Testis (tissue), 3 donors: ENCODE results near the gene DYRK1A. TPM values are rescaled to one million over a fixed set of nuclear protein-coding genes. Genes with fewer than 3 reads are reported as not detected.

Experiments used
- DNase-seq: peaks from one replicate; pipeline ENCODE4 v3.0.0-alpha.2; 2019
- H3K27ac ChIP-seq, 2 donors: fragments of 200-600 bp; sonication (generic); one replicate each; pipeline ENCODE4 v1.5.1; 2019
- H3K27me3 ChIP-seq: fragments of 200-600 bp; sonication (generic); one replicate; pipeline ENCODE4 v1.5.1; 2019
- H3K36me3 ChIP-seq: fragments of 200-600 bp; sonication (generic); one replicate; pipeline ENCODE4 v1.5.1; 2017; ENCODE audit warnings: low read depth; ENCODE audit errors: missing control alignments
- H3K4me1 ChIP-seq: fragments of 200-600 bp; sonication (generic); one replicate; pipeline ENCODE4 v1.5.1; 2019
- H3K4me3 ChIP-seq, 2 donors: fragments of 200-600 bp; sonication (generic); one replicate each; pipeline ENCODE4 v1.5.1; 2017 to 2019
- H3K9me3 ChIP-seq: fragments of 200-600 bp; sonication (generic); one replicate; pipeline ENCODE4 v1.5.1; 2017
- CTCF ChIP-seq, 3 experiments: fragments of 450-650 bp in 2 of 3; fragments of 200-600 bp in 1 of 3; sonication (generic) in 1 of 3; IDR thresholded peaks; one replicate each; pipeline ENCODE4 v1.5.1; 2016 to 2019; ENCODE audit warnings: antibody characterized with exemption in 3 of 3, mild to moderate bottlenecking in 2 of 3, moderate library complexity in 1 of 3
- POLR2A ChIP-seq: fragments of 450-650 bp; IDR thresholded peaks from one replicate; pipeline ENCODE4 v1.6.1; 2017; ENCODE audit warnings: antibody characterized with exemption, mild to moderate bottlenecking, moderate library complexity
- WGBS, 2 donors: methylation state at CpG; one replicate each; pipeline ENCODE4 v1.1.5; 2018; 5-methylcytosine and 5-hydroxymethylcytosine counted together
- intact Hi-C: fragments of 100-400 bp; cut with DNase I; formaldehyde crosslinking; loops from one replicate; pipeline ENCODE4 v1.15.1; 2023; ENCODE audit warnings: low total_unique reads
- polyA plus RNA-seq: library from polyadenylated mRNA; stranded (reverse); fragments of 350-450 nt; fragmentation: Illumina TruSeq; extraction: RNeasy Lipid Tissue Mini Kit (QIAGEN cat#74804); gene quantifications from one replicate; pipeline ENCODE4 v1.2.3, GENCODE V29; 2014; ENCODE audit warnings: low read depth, low replicate concordance; ENCODE audit not compliant: insufficient read depth
- total RNA-seq, 2 donors: library from RNA; depleted of rRNA; stranded (reverse); fragments of >200 nt; gene quantifications; one replicate each; pipeline ENCODE4 v1.2.3, GENCODE V29; 2016

The DYRK1A gene
- total and polyA plus RNA-seq, 3 donors from 2014 or later: 68.6 to 166 (median 141) TPM

GRCh38 chr21:37331411-37331810, 35.2 kb upstream of the DYRK1A start:
- intact Hi-C loops: no loop called here

GRCh38 chr21:37335053-37335452, 31.5 kb upstream of the DYRK1A start:
- intact Hi-C loops: no loop called here
- Histone ChIP-seq H3K9me3 (no peaks in the 10 kb centered on the region), H3K27me3 (no peaks in the 10 kb centered on the region), H3K27ac (no peak overlapping the region), H3K4me1 (peaks cover 4% of the 10 kb centered on the region), H3K36me3 (no peaks in the 10 kb centered on the region), H3K4me3 (no peak overlapping the region)
- TF ChIP-seq CTCF (IDR thresholded peaks at IDR 0.05): no peak
- TF ChIP-seq POLR2A: no peak
- no peak for DNase-seq
- 84 to 91% methylated on average over 5 of the region's 5 CpGs for WGBS, 2 donors

More at GRCh38 chr21:37331411-37331810, 35.2 kb upstream of the DYRK1A start:
- no peaks in the 10 kb centered on the region for H3K4me1 ChIP-seq
- no peak overlapping the region for H3K27ac ChIP-seq
- H3K9me3 ChIP-seq: no peaks in the 10 kb centered on the region
- no peaks in the 10 kb centered on the region for H3K27me3 ChIP-seq
- DNase-seq: no peak
- no peaks in the 10 kb centered on the region for H3K36me3 ChIP-seq
- H3K4me3 ChIP-seq: no peak overlapping the region
- no peak for TF ChIP-seq POLR2A
- no peak for TF ChIP-seq CTCF (IDR thresholded peaks at IDR 0.05)
- 83 to 85% methylated on average over 4 of the region's 4 CpGs for WGBS, 2 donors

- H3K36me3 ChIP-seq: no peaks in the 10 kb centered on the region
- H3K4me1 ChIP-seq: peaks cover 4% of the 10 kb centered on the region
- intact Hi-C loops: no loop called here
- no peaks in the 10 kb centered on the region for H3K27me3 ChIP-seq
- no peak for TF ChIP-seq CTCF (IDR thresholded peaks at IDR 0.05)
- no peak for TF ChIP-seq POLR2A
- H3K27ac ChIP-seq: no peak overlapping the region
- no peak for DNase-seq
- 97 to 98% methylated on average over 4 of the region's 4 CpGs for WGBS, 2 donors
- H3K9me3 ChIP-seq: no peaks in the 10 kb centered on the region
- no peak overlapping the region for H3K4me3 ChIP-seq
Measured at GRCh38 chr21:37337179-37337578, 29.4 kb upstream of the DYRK1A start.

GRCh38 chr21:37337831-37338230, 28.7 kb upstream of the DYRK1A start:
- no peaks in the 10 kb centered on the region for H3K36me3 ChIP-seq
- peaks cover 4% of the 10 kb centered on the region for H3K4me1 ChIP-seq
- H3K27me3 ChIP-seq: no peaks in the 10 kb centered on the region
- no peak overlapping the region for H3K4me3 ChIP-seq
- no peak for TF ChIP-seq CTCF (IDR thresholded peaks at IDR 0.05)
- TF ChIP-seq POLR2A: no peak
- no peak for DNase-seq
- WGBS, 2 donors: 90 to 94% methylated on average over 2 of the region's 2 CpGs
- H3K27ac ChIP-seq: no peak overlapping the region
- H3K9me3 ChIP-seq: no peaks in the 10 kb centered on the region
- intact Hi-C loops: no loop called here
